HG03025 (cell line): ENCODE measurements around the gene CHST6.
"Not testable (repeated sequence)": the region's sequence is repeated elsewhere in the genome, so short reads cannot be mapped to it uniquely, and the experiment has no call there.

Experiments used
- ATAC-seq: cut with Tn5 transposase; IDR thresholded peaks from one replicate; pipeline ENCODE4 v1.9.1; 2021; ENCODE audit warnings: mild to moderate bottlenecking, moderate library complexity; ENCODE audit not compliant: unreplicated experiment, low FRiP score

CHST6 gene

GRCh38 chr16:75495076-75495674 is at the start of gene CHST6:
Gene CHST6, minus strand, starts transcription at chr16:75495441. Its CDS starts 15,613 bp downstream, at chr16:75479828.
- ATAC-seq, result peak; percentile 63

- ATAC-seq, result not testable (repeated sequence)
These were observed 47.2 kb upstream of the CHST6 start for GRCh38 chr16:75542462-75542861.

- ATAC-seq, result no peak
These were observed 46.0 kb upstream of the CHST6 start for GRCh38 chr16:75541236-75541635.

- not testable (repeated sequence) for ATAC-seq
These were observed 43.8 kb upstream of the CHST6 start for GRCh38 chr16:75538882-75539565.

GRCh38 chr16:75537776-75538175 is 42.5 kb upstream of the CHST6 start:
- ATAC-seq, result no peak

- no peak for ATAC-seq
These were observed 40.7 kb upstream of the CHST6 start, which contains the start of gene CHST5 for GRCh38 chr16:75535901-75536300. Gene CHST5, minus strand, starts transcription at chr16:75536108. Its CDS starts 5,724 bp downstream, at chr16:75530384.

GRCh38 chr16:75535211-75535843 is 40.1 kb upstream of the CHST6 start:
- ATAC-seq, result no peak

- ATAC-seq, result no peak
These were observed 39.4 kb upstream of the CHST6 start for GRCh38 chr16:75534560-75535205.

GRCh38 chr16:75532791-75533190 is 37.5 kb upstream of the CHST6 start:
- ATAC-seq, result no peak

GRCh38 chr16:75532142-75532765 is 37.0 kb upstream of the CHST6 start:
- no peak for ATAC-seq

GRCh38 chr16:75529959-75530358 is 34.7 kb upstream of the CHST6 start:
- ATAC-seq, result no peak

GRCh38 chr16:75529056-75529905 is 34.0 kb upstream of the CHST6 start:
- no peak for ATAC-seq

GRCh38 chr16:75527825-75528299 is 32.6 kb upstream of the CHST6 start:
- no peak for ATAC-seq

- no peak for ATAC-seq
These were observed 31.0 kb upstream of the CHST6 start for GRCh38 chr16:75526032-75526790.

GRCh38 chr16:75519175-75519574 is 23.9 kb upstream of the CHST6 start:
- no peak for ATAC-seq

- peak; percentile 22 for ATAC-seq
These were observed 21.1 kb upstream of the CHST6 start for GRCh38 chr16:75516189-75516966.

GRCh38 chr16:75514296-75514695 is 19.1 kb upstream of the CHST6 start:
- ATAC-seq, result no peak

GRCh38 chr16:75506574-75506973 is 11.3 kb upstream of the CHST6 start:
- ATAC-seq, result no peak
